ENCODE measurements around the gene SLX4IP. TPM values are rescaled to one million over a fixed set of nuclear protein-coding genes. Genes with fewer than 3 reads are reported as not detected.

The SLX4IP gene
- polyA plus RNA-seq, 2 of the 4 experiments (the other 2 are of a cell fraction): 3.4 to 7.5 TPM

- ChIA-PET POLR2A (interaction anchor here (1.0 to 2.1 kb wide), 5 partner anchors 46 to 121 kb away, joined by 3 to 9 read pairs (median 4); partner anchors contain the start of genes JAG1 and MKKS), CTCF (interaction anchor here (0.6 to 3.9 kb wide), 57 partner anchors 8 to 991 kb away, joined by 3 to 25 read pairs (median 5); partner anchors contain the start of gene MKKS)
- FAIRE-seq (peak; percentile 97), DNase-seq (ENCODE audit: low read depth in 1 of 2, low spot score in 1 of 2) (peak; percentile 54 to 85), ATAC-seq (peak; percentile 70 to 84; a peak in 5 of 6 replicates)
- Histone ChIP-seq H3K4me1 (peaks cover 55% of the 10 kb centered on the region), H3K27ac (peak overlapping the region; percentile 37 to 46; a peak in 4 of 6 replicates), H3K4me3 (no peak overlapping the region), H3K9me3 (no peaks in the 10 kb centered on the region), H3K4me2 (peak overlapping the region; percentile 17)
- WGBS (ENCODE audit: missing lambda C conversion rate): 16% methylated on average over 5 of the region's 5 CpGs
- no peak for TF ChIP-seq CBX2 (IDR thresholded peaks at IDR 0.05; ENCODE audit: borderline replicate concordance, low read depth)
- peak; percentile 98 to 99 for TF ChIP-seq RAD21 (conservative IDR thresholded peaks at IDR 0.05 in 1 of 2, IDR thresholded peaks at IDR 0.05 in 1 of 2)
- TF ChIP-seq CEBPB (IDR thresholded peaks at IDR 0.05): peak in 1 of 2 experiments; percentile 59; a peak in 1 of 4 replicates
- no peak for TF ChIP-seq BCL3 (IDR thresholded peaks at IDR 0.05)
- TF ChIP-seq, protein P1, sequence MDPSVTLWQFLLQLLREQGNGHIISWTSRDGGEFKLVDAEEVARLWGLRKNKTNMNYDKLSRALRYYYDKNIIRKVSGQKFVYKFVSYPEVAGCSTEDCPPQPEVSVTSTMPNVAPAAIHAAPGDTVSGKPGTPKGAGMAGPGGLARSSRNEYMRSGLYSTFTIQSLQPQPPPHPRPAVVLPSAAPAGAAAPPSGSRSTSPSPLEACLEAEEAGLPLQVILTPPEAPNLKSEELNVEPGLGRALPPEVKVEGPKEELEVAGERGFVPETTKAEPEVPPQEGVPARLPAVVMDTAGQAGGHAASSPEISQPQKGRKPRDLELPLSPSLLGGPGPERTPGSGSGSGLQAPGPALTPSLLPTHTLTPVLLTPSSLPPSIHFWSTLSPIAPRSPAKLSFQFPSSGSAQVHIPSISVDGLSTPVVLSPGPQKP (IDR thresholded peaks at IDR 0.05; ENCODE audit: low read depth, low read length): no peak
- TF ChIP-seq, protein P2, sequence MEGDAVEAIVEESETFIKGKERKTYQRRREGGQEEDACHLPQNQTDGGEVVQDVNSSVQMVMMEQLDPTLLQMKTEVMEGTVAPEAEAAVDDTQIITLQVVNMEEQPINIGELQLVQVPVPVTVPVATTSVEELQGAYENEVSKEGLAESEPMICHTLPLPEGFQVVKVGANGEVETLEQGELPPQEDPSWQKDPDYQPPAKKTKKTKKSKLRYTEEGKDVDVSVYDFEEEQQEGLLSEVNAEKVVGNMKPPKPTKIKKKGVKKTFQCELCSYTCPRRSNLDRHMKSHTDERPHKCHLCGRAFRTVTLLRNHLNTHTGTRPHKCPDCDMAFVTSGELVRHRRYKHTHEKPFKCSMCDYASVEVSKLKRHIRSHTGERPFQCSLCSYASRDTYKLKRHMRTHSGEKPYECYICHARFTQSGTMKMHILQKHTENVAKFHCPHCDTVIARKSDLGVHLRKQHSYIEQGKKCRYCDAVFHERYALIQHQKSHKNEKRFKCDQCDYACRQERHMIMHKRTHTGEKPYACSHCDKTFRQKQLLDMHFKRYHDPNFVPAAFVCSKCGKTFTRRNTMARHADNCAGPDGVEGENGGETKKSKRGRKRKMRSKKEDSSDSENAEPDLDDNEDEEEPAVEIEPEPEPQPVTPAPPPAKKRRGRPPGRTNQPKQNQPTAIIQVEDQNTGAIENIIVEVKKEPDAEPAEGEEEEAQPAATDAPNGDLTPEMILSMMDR (IDR thresholded peaks at IDR 0.05): peak; percentile 97
- peak; percentile 99 for TF ChIP-seq SMC3 (IDR thresholded peaks at IDR 0.05)
Observed at GRCh38 chr20:10553326-10553984, 118.3 kb downstream of the SLX4IP start.

DNA sequence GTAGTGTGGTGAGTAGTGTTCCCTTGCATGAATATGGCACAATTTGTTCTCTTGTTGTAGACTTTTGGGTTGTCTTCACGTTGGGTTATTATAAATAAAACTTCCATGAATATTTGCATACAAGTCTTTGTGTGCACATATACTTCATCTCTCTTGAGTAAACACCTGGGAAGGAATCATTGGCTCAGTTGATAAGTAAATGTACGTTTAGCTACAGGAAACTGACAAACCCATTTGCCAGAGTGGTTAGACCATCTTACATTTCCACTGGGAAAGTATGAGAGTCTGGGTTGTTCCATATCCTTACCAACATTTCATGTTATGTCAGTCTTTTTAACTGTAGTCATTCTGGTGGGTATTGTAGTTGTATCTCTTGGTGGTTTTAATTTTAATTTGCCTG, 119.2 kb downstream of the SLX4IP start:
- peak overlapping the region; percentile 17; the same call in 2 of the 3 replicates for H3K4me2 ChIP-seq
- no peak for FAIRE-seq
- ChIA-PET CTCF (interaction anchor here (3.9 kb wide), 2 partner anchors 118 to 576 kb away, joined by 14 to 25 read pairs; no protein-coding TSS in a partner anchor), POLR2A (no interaction called here)
- WGBS (ENCODE audit: missing lambda C conversion rate): 53% methylated on average over 2 of the region's 2 CpGs
- no peak overlapping the region for H3K4me3 ChIP-seq
- TF ChIP-seq ZNF302 (CRISPR knock-in tag; IDR thresholded peaks at IDR 0.05): no peak
- no peak for TF ChIP-seq ZFP36 (IDR thresholded peaks at IDR 0.05; ENCODE audit: borderline replicate concordance, partially characterized antibody)
- no peak for ATAC-seq
- H3K4me1 ChIP-seq: peaks cover 63% of the 10 kb centered on the region
- peak overlapping the region; percentile 35 to 37; a peak in 5 of 6 replicates for H3K27ac ChIP-seq
- H3K9me3 ChIP-seq: no peaks in the 10 kb centered on the region
- DNase-seq (ENCODE audit: low read depth in 1 of 2, low spot score in 1 of 2): no peak

DNA sequence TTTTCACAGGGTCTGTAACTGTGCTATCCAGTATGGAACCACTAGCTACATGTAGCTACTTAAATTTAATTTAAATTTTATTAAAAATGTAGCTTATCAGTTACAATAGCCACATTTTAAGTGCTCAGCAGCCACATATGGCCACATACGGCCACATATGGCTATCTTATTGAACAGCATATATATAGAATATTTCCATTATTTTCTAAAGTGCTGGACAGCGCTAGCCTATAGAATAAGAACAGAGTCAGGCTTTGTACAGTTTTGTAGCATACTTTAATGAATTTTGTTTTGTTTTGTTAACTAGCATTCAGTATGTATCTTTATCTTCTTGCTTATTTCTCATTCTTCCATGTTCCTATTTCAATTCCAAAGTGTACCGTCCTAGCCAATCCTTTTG, 120.3 kb downstream of the SLX4IP start:
- no peak for DNase-seq (ENCODE audit: low read depth in 1 of 2, low spot score in 1 of 2)
- peak overlapping the region; percentile 53 to 71 for H3K27ac ChIP-seq
- H3K9me3 ChIP-seq: no peaks in the 10 kb centered on the region
- peak overlapping the region; percentile 59 for H3K4me2 ChIP-seq
- peaks cover 66% of the 10 kb centered on the region for H3K4me1 ChIP-seq
- no peak overlapping the region for H3K4me3 ChIP-seq
- ChIA-PET POLR2A (no interaction called here), CTCF (interaction anchor here (0.7 to 3.9 kb wide), 6 partner anchors 10 to 754 kb away, joined by 3 to 25 read pairs (median 6); no protein-coding TSS in a partner anchor)
- TF ChIP-seq, protein P3, sequence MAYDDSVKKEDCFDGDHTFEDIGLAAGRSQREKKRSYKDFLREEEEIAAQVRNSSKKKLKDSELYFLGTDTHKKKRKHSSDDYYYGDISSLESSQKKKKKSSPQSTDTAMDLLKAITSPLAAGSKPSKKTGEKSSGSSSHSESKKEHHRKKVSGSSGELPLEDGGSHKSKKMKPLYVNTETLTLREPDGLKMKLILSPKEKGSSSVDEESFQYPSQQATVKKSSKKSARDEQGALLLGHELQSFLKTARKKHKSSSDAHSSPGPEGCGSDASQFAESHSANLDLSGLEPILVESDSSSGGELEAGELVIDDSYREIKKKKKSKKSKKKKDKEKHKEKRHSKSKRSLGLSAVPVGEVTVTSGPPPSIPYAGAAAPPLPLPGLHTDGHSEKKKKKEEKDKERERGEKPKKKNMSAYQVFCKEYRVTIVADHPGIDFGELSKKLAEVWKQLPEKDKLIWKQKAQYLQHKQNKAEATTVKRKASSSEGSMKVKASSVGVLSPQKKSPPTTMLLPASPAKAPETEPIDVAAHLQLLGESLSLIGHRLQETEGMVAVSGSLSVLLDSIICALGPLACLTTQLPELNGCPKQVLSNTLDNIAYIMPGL (CRISPR knock-in tag; IDR thresholded peaks at IDR 0.05; ENCODE audit: borderline replicate concordance): no peak
- TF ChIP-seq, protein P4, sequence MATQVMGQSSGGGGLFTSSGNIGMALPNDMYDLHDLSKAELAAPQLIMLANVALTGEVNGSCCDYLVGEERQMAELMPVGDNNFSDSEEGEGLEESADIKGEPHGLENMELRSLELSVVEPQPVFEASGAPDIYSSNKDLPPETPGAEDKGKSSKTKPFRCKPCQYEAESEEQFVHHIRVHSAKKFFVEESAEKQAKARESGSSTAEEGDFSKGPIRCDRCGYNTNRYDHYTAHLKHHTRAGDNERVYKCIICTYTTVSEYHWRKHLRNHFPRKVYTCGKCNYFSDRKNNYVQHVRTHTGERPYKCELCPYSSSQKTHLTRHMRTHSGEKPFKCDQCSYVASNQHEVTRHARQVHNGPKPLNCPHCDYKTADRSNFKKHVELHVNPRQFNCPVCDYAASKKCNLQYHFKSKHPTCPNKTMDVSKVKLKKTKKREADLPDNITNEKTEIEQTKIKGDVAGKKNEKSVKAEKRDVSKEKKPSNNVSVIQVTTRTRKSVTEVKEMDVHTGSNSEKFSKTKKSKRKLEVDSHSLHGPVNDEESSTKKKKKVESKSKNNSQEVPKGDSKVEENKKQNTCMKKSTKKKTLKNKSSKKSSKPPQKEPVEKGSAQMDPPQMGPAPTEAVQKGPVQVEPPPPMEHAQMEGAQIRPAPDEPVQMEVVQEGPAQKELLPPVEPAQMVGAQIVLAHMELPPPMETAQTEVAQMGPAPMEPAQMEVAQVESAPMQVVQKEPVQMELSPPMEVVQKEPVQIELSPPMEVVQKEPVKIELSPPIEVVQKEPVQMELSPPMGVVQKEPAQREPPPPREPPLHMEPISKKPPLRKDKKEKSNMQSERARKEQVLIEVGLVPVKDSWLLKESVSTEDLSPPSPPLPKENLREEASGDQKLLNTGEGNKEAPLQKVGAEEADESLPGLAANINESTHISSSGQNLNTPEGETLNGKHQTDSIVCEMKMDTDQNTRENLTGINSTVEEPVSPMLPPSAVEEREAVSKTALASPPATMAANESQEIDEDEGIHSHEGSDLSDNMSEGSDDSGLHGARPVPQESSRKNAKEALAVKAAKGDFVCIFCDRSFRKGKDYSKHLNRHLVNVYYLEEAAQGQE (IDR thresholded peaks at IDR 0.05): peak; percentile 71
- WGBS (ENCODE audit: missing lambda C conversion rate): 87% methylated on average over 3 of the region's 3 CpGs
- FAIRE-seq: peak; percentile 98
- no peak for ATAC-seq
